Retinal pigment epithelial cell (primary cell): Measurements from ENCODE around the gene MRPS33.

Source experiments
- DNase-seq: peaks from one replicate; pipeline ENCODE4 v3.0.0-alpha.2; 2010; ENCODE audit warnings: low read depth
- H3K4me3 ChIP-seq: 2 replicates; pipeline ENCODE4 v1.5.1; 2011; ENCODE audit warnings: mild to moderate bottlenecking, low read length, control low read depth, moderate library complexity
- CTCF ChIP-seq: conservative IDR thresholded peaks from 2 replicates; pipeline ENCODE4 v1.5.1; 2011; ENCODE audit warnings: low read depth, low read length, control low read depth, inconsistent platforms

Gene MRPS33

GRCh38 chr7:141014524-141015395 lies at the start of gene MRPS33:
Gene MRPS33, minus strand, starts transcription at chr7:141014952. Its CDS starts 4,319 bp downstream, at chr7:141010633.
- DNase-seq: peak; percentile 84
- H3K4me3 ChIP-seq: peak within 1 kb of the TSS; percentile 86
- TF ChIP-seq CTCF: peak; percentile 32

GRCh38 chr7:141057788-141058187 lies 43.0 kb upstream of the MRPS33 start:
- DNase-seq: no peak
- TF ChIP-seq CTCF: no peak
- no peak overlapping the region for H3K4me3 ChIP-seq

GRCh38 chr7:141055146-141055545 lies 40.4 kb upstream of the MRPS33 start:
- no peak for DNase-seq
- no peak overlapping the region for H3K4me3 ChIP-seq
- TF ChIP-seq CTCF: no peak

- no peak overlapping the region for H3K4me3 ChIP-seq
- no peak for DNase-seq
- TF ChIP-seq CTCF: no peak
Observed at GRCh38 chr7:141053626-141054025, 38.9 kb upstream of the MRPS33 start.

- DNase-seq: no peak
- no peak overlapping the region for H3K4me3 ChIP-seq
- no peak for TF ChIP-seq CTCF
Observed at GRCh38 chr7:141045842-141046620, 31.3 kb upstream of the MRPS33 start.

GRCh38 chr7:141045126-141045841 lies 30.5 kb upstream of the MRPS33 start:
- no peak overlapping the region for H3K4me3 ChIP-seq
- TF ChIP-seq CTCF: no peak
- no peak for DNase-seq
